IPS-15b (cell line): Measurements from ENCODE around the gene TEX11.
"Not testable (repeated sequence)": the region's sequence is repeated elsewhere in the genome, so short reads cannot be mapped to it uniquely, and the experiment has no call there.

Experiments used
- H3K27me3 ChIP-seq: one replicate; pipeline ENCODE4 v1.6.1; 2013; ENCODE audit warnings: low read length; ENCODE audit not compliant: control insufficient read depth, insufficient read depth
- H3K36me3 ChIP-seq: one replicate; pipeline ENCODE4 v1.6.1; 2013; ENCODE audit warnings: low read length; ENCODE audit not compliant: control insufficient read depth, insufficient read depth
- H3K4me1 ChIP-seq: one replicate; pipeline ENCODE4 v1.6.1; 2013; ENCODE audit warnings: mild to moderate bottlenecking, low read length; ENCODE audit not compliant: control insufficient read depth, insufficient read depth
- H3K4me3 ChIP-seq: one replicate; pipeline ENCODE4 v1.5.1; 2013; ENCODE audit warnings: low read depth, low read length
- H3K9ac ChIP-seq: one replicate; pipeline ENCODE4 v1.6.1; 2013; ENCODE audit warnings: low read depth, mild to moderate bottlenecking, low read length
- H3K9me3 ChIP-seq: one replicate; pipeline ENCODE4 v1.6.1; 2013; ENCODE audit warnings: mild to moderate bottlenecking, low read length; ENCODE audit not compliant: control insufficient read depth, insufficient read depth

Gene TEX11

DNA sequence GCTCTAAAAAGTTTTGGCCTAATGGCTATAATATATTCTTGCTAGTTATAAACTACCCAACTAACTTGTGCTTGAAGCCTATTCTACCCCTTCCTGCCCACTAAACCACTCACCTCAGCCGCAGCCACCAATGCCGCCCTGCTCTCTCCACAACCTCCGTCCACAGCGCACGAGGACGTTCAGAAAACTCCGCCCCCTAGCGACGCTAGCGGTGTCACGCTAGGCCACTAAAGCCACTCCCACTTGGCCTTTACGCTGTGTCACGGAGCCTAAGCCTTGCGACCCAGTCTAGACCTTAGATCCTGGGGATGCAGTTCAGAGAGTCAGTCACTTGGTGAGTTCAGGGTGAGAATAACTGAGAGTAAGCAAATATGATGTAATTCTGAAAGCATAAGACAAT lies at the start of gene TEX11:
Gene TEX11, minus strand, starts transcription at position 171 of the 400 bp plus-strand sequence. CDS start 922 bp downstream, outside the sequence.
- H3K36me3 ChIP-seq = no peaks in the 10 kb centered on the region
- no peaks in the 10 kb centered on the region for H3K27me3 ChIP-seq
- H3K4me1 ChIP-seq = no peaks in the 10 kb centered on the region

DNA sequence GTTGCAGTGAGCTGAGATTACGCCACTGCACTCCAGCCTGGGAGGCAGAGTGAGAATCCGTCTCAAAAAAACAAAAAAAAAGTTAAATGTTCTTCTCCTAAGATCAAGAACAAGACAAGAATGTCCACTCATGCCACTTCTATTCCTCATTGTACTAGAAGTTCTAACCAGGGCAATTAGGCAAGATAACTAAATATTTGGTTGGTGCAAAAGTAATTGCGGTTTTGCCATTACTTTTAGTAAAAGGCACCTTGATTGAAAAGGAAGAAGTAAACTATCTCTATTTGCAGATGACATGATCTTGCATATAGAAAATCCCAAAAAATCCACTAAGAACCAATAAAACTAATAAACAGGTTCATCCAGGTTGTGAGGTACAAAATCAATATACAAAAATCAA lies 46.4 kb upstream of the TEX11 start:
- Histone ChIP-seq H3K4me1 (no peaks in the 10 kb centered on the region), H3K36me3 (no peaks in the 10 kb centered on the region)

More for the DNA sequence above, at the start of gene TEX11:
- no peaks in the 10 kb centered on the region for H3K9me3 ChIP-seq
- H3K4me3 ChIP-seq = no peak within 1 kb of the TSS
- no peak within 1 kb of the TSS for H3K9ac ChIP-seq

DNA sequence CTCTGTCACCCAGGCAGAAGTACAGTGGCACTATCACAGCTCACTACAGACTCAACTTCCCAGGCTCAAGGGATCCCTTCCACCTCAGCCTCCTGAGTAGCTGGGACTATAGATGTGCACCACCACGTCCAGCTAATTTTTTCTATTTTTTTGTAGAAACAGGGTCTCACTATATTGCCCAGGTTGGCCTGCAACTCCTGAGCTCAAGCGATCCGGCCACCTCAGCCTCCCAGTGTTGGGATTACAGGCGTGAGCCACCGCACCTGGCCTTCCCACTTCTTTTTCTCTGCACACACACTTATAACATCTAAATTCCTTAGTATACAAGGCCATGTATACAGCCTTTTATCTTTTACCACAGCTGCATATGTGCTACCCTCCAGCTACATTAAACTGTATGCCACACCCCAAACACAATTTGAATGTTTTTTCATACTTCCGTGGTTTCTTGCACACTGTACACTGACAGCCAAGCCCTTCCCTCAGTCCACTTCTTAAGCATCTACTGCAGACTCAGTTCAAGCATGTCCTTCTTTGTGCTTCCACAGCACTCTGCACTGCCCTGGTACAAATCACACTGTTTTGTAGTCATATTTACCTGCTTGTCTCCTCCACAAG lies 15.9 kb upstream of the TEX11 start:
- Histone ChIP-seq H3K36me3 (peaks cover 17% of the 10 kb centered on the region), H3K9me3 (peaks cover 3% of the 10 kb centered on the region), H3K4me1 (peaks cover 8% of the 10 kb centered on the region), H3K9ac (no peak overlapping the region), H3K4me3 (no peak overlapping the region), H3K27me3 (no peaks in the 10 kb centered on the region)

More for the DNA sequence above, 46.4 kb upstream of the TEX11 start:
- Histone ChIP-seq H3K27me3 (no peaks in the 10 kb centered on the region), H3K9ac (no peak overlapping the region), H3K9me3 (peaks cover 2% of the 10 kb centered on the region), H3K4me3 (no peak overlapping the region)

- Histone ChIP-seq H3K9ac (no peak overlapping the region), H3K4me3 (no peak overlapping the region)
Observed at GRCh38 chrX:70922774-70923473, 14.4 kb upstream of the TEX11 start.

GRCh38 chrX:70921709-70922352 lies 13.3 kb upstream of the TEX11 start:
- Histone ChIP-seq H3K36me3 (peaks cover 4% of the 10 kb centered on the region), H3K9me3 (peaks cover 3% of the 10 kb centered on the region), H3K4me1 (peaks cover 2% of the 10 kb centered on the region), H3K27me3 (no peaks in the 10 kb centered on the region), H3K9ac (no peak overlapping the region), H3K4me3 (no peak overlapping the region)

More at GRCh38 chrX:70922774-70923473, 14.4 kb upstream of the TEX11 start:
- peaks cover 2% of the 10 kb centered on the region for H3K4me1 ChIP-seq
- no peaks in the 10 kb centered on the region for H3K27me3 ChIP-seq
- peaks cover 11% of the 10 kb centered on the region for H3K36me3 ChIP-seq
- H3K9me3 ChIP-seq = peaks cover 3% of the 10 kb centered on the region

DNA sequence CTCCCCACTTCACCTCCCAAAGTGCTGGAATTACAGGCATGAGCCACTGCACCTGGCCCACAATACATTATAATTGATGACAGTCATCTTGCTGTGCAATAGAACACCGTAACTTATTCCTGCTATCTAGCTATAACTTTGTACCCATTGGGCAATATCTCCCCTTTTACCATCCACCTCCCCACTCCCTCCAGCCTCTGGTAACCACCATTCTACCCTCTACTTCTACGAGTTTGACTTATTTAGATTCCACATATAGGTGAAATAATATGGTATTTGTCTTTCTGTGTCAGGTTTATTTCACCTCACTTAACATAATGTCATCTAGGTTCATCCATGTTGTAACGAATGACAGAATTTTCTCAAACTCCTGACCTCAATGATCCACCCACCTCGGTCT lies 8.2 kb upstream of the TEX11 start:
- H3K9me3 ChIP-seq = no peaks in the 10 kb centered on the region
- H3K4me3 ChIP-seq = no peak overlapping the region
- H3K36me3 ChIP-seq = no peaks in the 10 kb centered on the region
- no peaks in the 10 kb centered on the region for H3K4me1 ChIP-seq
- no peak overlapping the region for H3K9ac ChIP-seq
- no peaks in the 10 kb centered on the region for H3K27me3 ChIP-seq

- no peaks in the 10 kb centered on the region for H3K4me1 ChIP-seq
- H3K9ac ChIP-seq = no peak overlapping the region
- H3K4me3 ChIP-seq = no peak overlapping the region
- H3K36me3 ChIP-seq = no peaks in the 10 kb centered on the region
- H3K9me3 ChIP-seq = no peaks in the 10 kb centered on the region
- H3K27me3 ChIP-seq = no peaks in the 10 kb centered on the region
Observed at GRCh38 chrX:70907900-70908299, 611 bp downstream of the TEX11 start.

GRCh38 chrX:70901465-70901864 lies 7.0 kb downstream of the TEX11 start:
- Histone ChIP-seq H3K4me3 (no peak overlapping the region), H3K9me3 (no peaks in the 10 kb centered on the region), H3K4me1 (no peaks in the 10 kb centered on the region), H3K36me3 (no peaks in the 10 kb centered on the region), H3K9ac (no peak overlapping the region), H3K27me3 (no peaks in the 10 kb centered on the region)

DNA sequence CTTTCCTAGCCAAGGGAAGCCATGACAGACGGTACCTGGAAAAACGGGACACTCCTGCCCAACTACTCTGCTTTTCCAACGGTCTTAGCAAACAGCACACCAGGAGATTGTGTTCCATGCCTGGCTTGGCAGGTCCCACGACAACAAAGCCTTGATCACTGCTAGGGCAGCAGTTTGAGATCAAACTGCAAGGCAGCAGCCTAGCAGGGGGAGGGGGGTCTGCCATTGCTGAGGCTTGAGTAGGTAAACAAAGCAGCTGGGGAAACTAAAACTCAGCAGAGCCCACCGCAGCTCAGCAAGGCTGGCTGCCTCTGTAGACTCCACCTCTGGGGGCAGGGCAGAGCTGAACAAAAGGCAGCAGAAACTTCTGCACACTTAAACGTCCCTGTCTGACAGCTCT lies 18.1 kb downstream of the TEX11 start:
- not testable (repeated sequence) for H3K36me3 ChIP-seq, H3K9me3 ChIP-seq, H3K4me1 ChIP-seq, H3K9ac ChIP-seq, H3K27me3 ChIP-seq, H3K4me3 ChIP-seq

- H3K27me3 ChIP-seq = no peaks in the 10 kb centered on the region
- H3K4me3 ChIP-seq = no peak overlapping the region
- H3K36me3 ChIP-seq = no peaks in the 10 kb centered on the region
- no peaks in the 10 kb centered on the region for H3K9me3 ChIP-seq
- H3K9ac ChIP-seq = no peak overlapping the region
- no peaks in the 10 kb centered on the region for H3K4me1 ChIP-seq
Observed at GRCh38 chrX:70878902-70879301, 29.6 kb downstream of the TEX11 start.

DNA sequence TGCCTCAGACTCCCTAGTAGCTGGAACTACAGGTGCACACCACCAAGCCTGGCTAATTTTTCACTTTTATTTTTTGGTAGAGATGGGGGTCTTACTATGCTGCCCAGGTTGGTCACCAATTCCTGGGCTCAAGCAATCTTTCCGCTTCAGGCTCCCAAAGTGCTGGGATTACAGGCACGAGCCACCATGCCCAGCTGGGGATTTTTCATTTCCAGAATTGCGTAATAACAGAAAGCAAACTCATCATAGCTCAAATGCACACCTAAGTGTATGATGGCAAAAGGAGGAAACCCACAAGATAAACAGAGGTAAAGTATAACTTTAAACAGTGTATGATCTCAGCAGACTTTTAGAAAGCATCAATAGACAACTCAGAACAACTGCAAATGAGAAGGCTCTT lies 56.2 kb downstream of the TEX11 start:
- Histone ChIP-seq H3K36me3 (no peaks in the 10 kb centered on the region), H3K9me3 (no peaks in the 10 kb centered on the region), H3K4me1 (no peaks in the 10 kb centered on the region), H3K9ac (no peak overlapping the region), H3K27me3 (no peaks in the 10 kb centered on the region), H3K4me3 (no peak overlapping the region)

- H3K9me3 ChIP-seq, H3K9ac ChIP-seq, H3K4me1 ChIP-seq, H3K27me3 ChIP-seq, H3K36me3 ChIP-seq, H3K4me3 ChIP-seq: not testable (repeated sequence)
Observed at GRCh38 chrX:70844081-70844480, 64.4 kb downstream of the TEX11 start.
